Endothelial cell of umbilical vein (primary cell): ENCODE data around the gene IMPA2. TPM values are rescaled to one million over a fixed set of nuclear protein-coding genes. Genes with fewer than 3 reads are reported as not detected.
"Not testable (repeated sequence)": the region's sequence is repeated elsewhere in the genome, so short reads cannot be mapped to it uniquely, and the experiment has no call there.

Experiments
- BruUV-seq: library from RNA; stranded (reverse); fragments of 400-500 nt; replicated peaks from 2 replicates; lab custom pipeline; 2021; lab: Mats Ljungman, UMichigan
- CTCF ChIA-PET: fragments of 300-600, 350-600 bp; sonication (Branson Sonifier 250); formaldehyde crosslinking; loops from one replicate; lab custom pipeline; 2021; ENCODE audit warnings: antibody characterized with exemption, inconsistent platforms; lab: Charles Lee
- POLR2A ChIA-PET: fragments of 300-600, 350-600 bp; sonication (Branson Sonifier 250); formaldehyde crosslinking; loops from one replicate; lab custom pipeline; 2021; ENCODE audit warnings: antibody characterized with exemption, inconsistent platforms; lab: Charles Lee
- DNase-seq: peaks from one replicate; pipeline ENCODE4 v3.0.0-alpha.2; 2011; ENCODE audit warnings: low read depth, low spot score
- FAIRE-seq: peaks from 2 replicates; lab custom pipeline; 2011; peaks lifted over from hg19 to GRCh38; lab: Jason Lieb, UNC
- H2AFZ ChIP-seq: 2 replicates; pipeline ENCODE4 v1.6.0; 2012; ENCODE audit warnings: low read depth, low read length, control low read depth, inconsistent platforms
- H3K27ac ChIP-seq: 2 replicates; pipeline ENCODE4 v1.5.1; 2011; ENCODE audit warnings: low read depth, mild to moderate bottlenecking, control low read depth, low read length, moderate library complexity; ENCODE audit not compliant: insufficient read depth
- H3K27me3 ChIP-seq, 2 experiments: 2 replicates each; pipeline versions ENCODE4 v1.6.0 to v1.6.1; 2011; ENCODE audit warnings: low read length in 2 of 2, mixed read lengths in 1 of 2; ENCODE audit not compliant: control insufficient read depth in 2 of 2, insufficient read depth in 2 of 2
- H3K36me3 ChIP-seq, 2 experiments: 2 replicates in 1 of 2; 3 replicates in 1 of 2; pipeline ENCODE4 v1.5.1; 2011; ENCODE audit warnings: low read length in 2 of 2, mild to moderate bottlenecking in 1 of 2, moderate library complexity in 1 of 2; ENCODE audit not compliant: control insufficient read depth in 2 of 2, insufficient read depth in 2 of 2; ENCODE audit errors: extremely low read depth in 1 of 2
- H3K4me1 ChIP-seq: 3 replicates; pipeline ENCODE4 v1.5.1; 2011; ENCODE audit warnings: mild to moderate bottlenecking, low read length; ENCODE audit not compliant: control insufficient read depth, insufficient read depth; ENCODE audit errors: extremely low read depth
- H3K4me2 ChIP-seq: 2 replicates; pipeline ENCODE4 v1.6.1; 2011; ENCODE audit warnings: low read length, control low read depth, mixed read lengths; ENCODE audit not compliant: insufficient read depth
- H3K4me3 ChIP-seq, 3 experiments: fragments of 200-600 bp in 1 of 3; sonication (generic), shearing (Covaris generic) in 1 of 3; replicated peaks in 1 of 3; 2 replicates each; pipeline ENCODE4 v1.5.1; 2011 to 2016; ENCODE audit warnings: control low read depth in 3 of 3, low read length in 3 of 3, mild to moderate bottlenecking in 2 of 3, inconsistent platforms in 1 of 3, low read depth in 1 of 3, moderate library complexity in 1 of 3; ENCODE audit not compliant: insufficient read depth in 1 of 3
- H3K79me2 ChIP-seq: 2 replicates; pipeline ENCODE4 v1.6.0; 2012; ENCODE audit warnings: low read length, inconsistent platforms; ENCODE audit not compliant: control insufficient read depth, insufficient read depth
- H3K9ac ChIP-seq: replicated peaks from 2 replicates; pipeline ENCODE3; 2011; ENCODE audit warnings: low read length, control low read depth; ENCODE audit not compliant: insufficient read depth; ENCODE audit errors: extremely low read depth
- H3K9me1 ChIP-seq: replicated peaks from 3 replicates; pipeline ENCODE4 v1.6.0; 2011; ENCODE audit warnings: mild to moderate bottlenecking, low read length; ENCODE audit not compliant: control insufficient read depth, insufficient read depth; ENCODE audit errors: extremely low read depth
- H3K9me3 ChIP-seq: replicated peaks from 2 replicates; pipeline ENCODE4 v1.5.1; 2012; ENCODE audit warnings: low read length, inconsistent platforms; ENCODE audit not compliant: control insufficient read depth, insufficient read depth
- H4K20me1 ChIP-seq: replicated peaks from 2 replicates; pipeline ENCODE3; 2011; ENCODE audit warnings: mild to moderate bottlenecking, low read length; ENCODE audit not compliant: control insufficient read depth, insufficient read depth; ENCODE audit errors: extremely low read depth
- CTCF ChIP-seq, 2 donors: IDR thresholded peaks; 1 replicate in 1 of 2; 2 replicates in 1 of 2; pipeline ENCODE4 v1.5.1; 2011; ENCODE audit warnings: low read length in 2 of 2, mild to moderate bottlenecking in 2 of 2, moderate library complexity in 2 of 2, control low read depth in 1 of 2, inconsistent platforms in 1 of 2, low read depth in 1 of 2; ENCODE audit not compliant: insufficient read depth in 1 of 2; ENCODE audit errors: extremely low read depth in 1 of 2
- EZH2 ChIP-seq: IDR thresholded peaks from 2 replicates; pipeline ENCODE4 v1.6.1; 2012; ENCODE audit warnings: borderline replicate concordance, low read depth, mild to moderate bottlenecking, moderate library complexity, low read length, inconsistent platforms; ENCODE audit not compliant: severe bottlenecking
- FOS ChIP-seq: IDR thresholded peaks from 2 replicates; pipeline ENCODE4 v1.6.1; 2011; ENCODE audit warnings: mild to moderate bottlenecking, low read length, moderate library complexity, borderline replicate concordance; ENCODE audit not compliant: insufficient read depth
- GATA2 ChIP-seq: IDR thresholded peaks from 2 replicates; pipeline ENCODE4 v1.7.0; 2011; ENCODE audit warnings: low read depth, mild to moderate bottlenecking, moderate library complexity, mixed read lengths, low read length; ENCODE audit not compliant: insufficient read length, insufficient read depth
- JUN ChIP-seq: IDR thresholded peaks from 2 replicates; pipeline ENCODE4 v1.6.1; 2011; ENCODE audit warnings: borderline replicate concordance, low read depth; ENCODE audit not compliant: insufficient read length, insufficient read depth
- MAX ChIP-seq: IDR thresholded peaks from 2 replicates; pipeline ENCODE4 v1.6.1; 2011; ENCODE audit not compliant: insufficient read depth, insufficient read length
- MYC ChIP-seq: IDR thresholded peaks from one replicate; pipeline ENCODE4 v1.6.1; 2011; ENCODE audit warnings: mild to moderate bottlenecking, low read depth, low read length
- POLR2A ChIP-seq: IDR thresholded peaks from 2 replicates; pipeline ENCODE4 v1.6.1; 2012; ENCODE audit warnings: low read depth, mild to moderate bottlenecking, control low read depth, low read length
- POLR2AphosphoS5 ChIP-seq: IDR thresholded peaks from 2 replicates; pipeline ENCODE4 v1.6.1; 2012; ENCODE audit warnings: low read depth, mild to moderate bottlenecking, control low read depth, low read length, moderate library complexity; ENCODE audit not compliant: insufficient read depth
- dilution Hi-C: fragments of 300-500 bp; cut with MboI; formaldehyde crosslinking; loops from one replicate; pipeline ENCODE4 v1.15.0; 2019; ENCODE audit warnings: low sequenced_read_pairs; ENCODE audit not compliant: extremely low pct_ligation_motif_present
- intact Hi-C: fragments of 100-400 bp; cut with micrococcal nuclease; formaldehyde crosslinking; loops from one replicate; pipeline ENCODE4 v1.10.0; 2022
- polyA plus RNA-seq, 4 experiments: library from polyadenylated mRNA; depleted of rRNA in 3 of 4; stranded (reverse) in 3 of 4; unstranded in 1 of 4; fragments of >200 nt; gene quantifications; 2 replicates each; pipeline versions ENCODE4 v1.2.1 to v1.2.3, GENCODE V29; 2011 to 2012; ENCODE audit warnings: missing spikeins in 1 of 4
- total RNA-seq: library from RNA; stranded (reverse); gene quantifications from 2 replicates; pipeline ENCODE4 v1.2.3, GENCODE V29; 2021

IMPA2 gene
- total and polyA plus RNA-seq, 2 donors (not counting 3 experiments of a cell fraction or from before 2014, with no cell fraction given), result 6.1 to 8.0 TPM

- Histone ChIP-seq H2AFZ (peak overlapping the region; percentile 9), H4K20me1 (no peaks in the 10 kb centered on the region), H3K4me1 (peaks cover 11% of the 10 kb centered on the region), H3K79me2 (no peaks in the 10 kb centered on the region), H3K4me2 (no peak overlapping the region), H3K9me3 (no peaks in the 10 kb centered on the region), H3K27me3 (no peaks in the 10 kb centered on the region), H3K27ac (no peak overlapping the region), H3K9me1 (no peaks in the 10 kb centered on the region), H3K9ac (peak overlapping the region; percentile 61), H3K36me3 (no peaks in the 10 kb centered on the region), H3K4me3 (peak overlapping the region in 1 of 3 experiments; percentile 9)
- POLR2A ChIA-PET, result no interaction called here
- TF ChIP-seq MAX (no peak), POLR2AphosphoS5 (no peak), JUN (no peak), EZH2 (no peak), GATA2 (no peak), FOS (no peak), CTCF (IDR thresholded peaks at IDR 0.05; ENCODE audit: extremely low read depth in 1 of 2, insufficient read depth in 1 of 2, low read depth in 1 of 2, low read length in 2 of 2) (no peak), MYC (no peak), POLR2A (no peak)
- FAIRE-seq (no peak), DNase-seq (no peak)
- CTCF ChIA-PET, result no interaction called here
- no TSS peak for BruUV-seq
- dilution Hi-C loops, result no loop called here
- intact Hi-C loops, result no loop called here
Observed at GRCh38 chr18:12076424-12077140, 95.3 kb downstream of the IMPA2 start.

GRCh38 chr18:12077994-12078393 is 96.7 kb downstream of the IMPA2 start:
- H3K4me2 ChIP-seq, H3K9me3 ChIP-seq, H3K4me3 ChIP-seq, H3K27me3 ChIP-seq, FAIRE-seq, dilution Hi-C loops, H3K79me2 ChIP-seq, H4K20me1 ChIP-seq, H3K9ac ChIP-seq, DNase-seq, H3K27ac ChIP-seq, H3K36me3 ChIP-seq, POLR2A ChIA-PET, H2AFZ ChIP-seq, intact Hi-C loops, CTCF ChIA-PET, BruUV-seq, H3K9me1 ChIP-seq: not testable (repeated sequence)
- H3K4me1 ChIP-seq, result peaks cover 11% of the 10 kb centered on the region
